IPS-15b (cell line): Measurements from ENCODE around the gene ARMC3.

Experiments
- H3K27me3 ChIP-seq: one replicate; pipeline ENCODE4 v1.6.1; 2013; ENCODE audit warnings: low read length; ENCODE audit not compliant: control insufficient read depth, insufficient read depth
- H3K36me3 ChIP-seq: one replicate; pipeline ENCODE4 v1.6.1; 2013; ENCODE audit warnings: low read length; ENCODE audit not compliant: control insufficient read depth, insufficient read depth
- H3K4me1 ChIP-seq: one replicate; pipeline ENCODE4 v1.6.1; 2013; ENCODE audit warnings: mild to moderate bottlenecking, low read length; ENCODE audit not compliant: control insufficient read depth, insufficient read depth
- H3K4me3 ChIP-seq: one replicate; pipeline ENCODE4 v1.5.1; 2013; ENCODE audit warnings: low read depth, low read length
- H3K9ac ChIP-seq: one replicate; pipeline ENCODE4 v1.6.1; 2013; ENCODE audit warnings: low read depth, mild to moderate bottlenecking, low read length
- H3K9me3 ChIP-seq: one replicate; pipeline ENCODE4 v1.6.1; 2013; ENCODE audit warnings: mild to moderate bottlenecking, low read length; ENCODE audit not compliant: control insufficient read depth, insufficient read depth

ARMC3 gene

DNA sequence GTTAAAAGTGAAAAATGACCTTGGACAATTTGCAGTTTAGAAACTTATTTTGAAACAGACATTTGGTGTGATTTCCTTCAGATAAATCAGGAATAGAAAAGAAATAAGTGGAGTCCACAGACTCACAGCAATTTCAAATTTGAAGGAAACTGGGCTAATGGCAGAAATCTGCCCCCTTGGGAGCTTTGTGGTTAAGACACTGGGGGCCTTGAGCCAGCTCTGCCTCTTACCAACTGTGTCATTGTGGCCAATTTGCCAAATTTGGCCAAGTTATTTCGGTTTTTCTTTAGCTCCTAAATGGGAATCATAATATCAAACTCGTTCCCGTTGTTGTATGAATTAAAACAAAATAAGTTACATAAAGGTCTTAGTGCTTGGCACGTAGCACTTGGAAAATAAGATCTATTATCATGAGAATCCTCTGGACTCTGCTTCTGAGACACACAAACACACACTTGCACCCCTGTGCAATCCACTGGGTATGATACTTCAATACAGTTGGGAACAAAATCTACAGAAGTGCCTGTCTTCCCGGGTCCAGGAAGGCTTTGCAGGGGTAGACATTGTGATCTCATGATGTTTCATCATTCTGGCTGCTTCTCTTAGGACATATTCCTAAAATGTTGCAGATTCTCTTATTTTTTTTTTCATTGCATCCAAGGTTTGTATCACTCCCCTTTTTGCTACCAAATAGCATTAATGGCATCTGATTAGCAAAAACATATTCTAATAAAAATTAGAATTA lies 4.9 kb downstream of the ARMC3 start:
- H3K4me3 ChIP-seq = no peak overlapping the region
- no peaks in the 10 kb centered on the region for H3K9me3 ChIP-seq

DNA sequence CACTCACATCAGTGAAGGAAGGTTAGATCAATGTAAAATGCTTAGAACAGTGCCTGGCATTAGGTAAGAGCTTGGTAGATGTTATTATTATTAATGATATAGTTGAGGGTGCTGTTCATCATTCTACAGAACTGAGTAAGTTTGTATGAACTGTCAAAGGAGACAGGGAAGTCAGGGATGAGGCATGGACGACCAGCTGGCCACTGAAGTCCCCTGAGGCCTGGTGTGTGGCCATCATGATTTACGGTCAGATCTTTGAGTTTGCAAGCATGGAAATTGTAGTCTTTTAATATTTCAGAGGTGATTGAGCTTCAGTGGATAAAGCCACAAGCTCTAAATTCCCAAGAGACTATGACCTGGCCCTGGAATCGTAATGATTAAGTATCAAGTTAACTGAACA lies 6.9 kb downstream of the ARMC3 start:
- Histone ChIP-seq H3K36me3 (no peaks in the 10 kb centered on the region), H3K4me1 (no peaks in the 10 kb centered on the region), H3K4me3 (no peak overlapping the region), H3K9ac (no peak overlapping the region), H3K27me3 (no peaks in the 10 kb centered on the region), H3K9me3 (no peaks in the 10 kb centered on the region)

More for the DNA sequence above, 4.9 kb downstream of the ARMC3 start:
- no peak overlapping the region for H3K9ac ChIP-seq
- peaks cover 9% of the 10 kb centered on the region for H3K27me3 ChIP-seq
- no peaks in the 10 kb centered on the region for H3K36me3 ChIP-seq
- H3K4me1 ChIP-seq = no peaks in the 10 kb centered on the region

GRCh38 chr10:22942437-22942836 lies 14.6 kb downstream of the ARMC3 start:
- no peaks in the 10 kb centered on the region for H3K27me3 ChIP-seq
- no peaks in the 10 kb centered on the region for H3K4me1 ChIP-seq
- H3K4me3 ChIP-seq = no peak overlapping the region
- no peak overlapping the region for H3K9ac ChIP-seq
- H3K9me3 ChIP-seq = no peaks in the 10 kb centered on the region
- no peaks in the 10 kb centered on the region for H3K36me3 ChIP-seq

GRCh38 chr10:22945934-22946673 lies 18.3 kb downstream of the ARMC3 start:
- Histone ChIP-seq H3K4me1 (no peaks in the 10 kb centered on the region), H3K36me3 (no peaks in the 10 kb centered on the region), H3K9me3 (no peaks in the 10 kb centered on the region), H3K9ac (no peak overlapping the region), H3K27me3 (no peaks in the 10 kb centered on the region), H3K4me3 (no peak overlapping the region)

DNA sequence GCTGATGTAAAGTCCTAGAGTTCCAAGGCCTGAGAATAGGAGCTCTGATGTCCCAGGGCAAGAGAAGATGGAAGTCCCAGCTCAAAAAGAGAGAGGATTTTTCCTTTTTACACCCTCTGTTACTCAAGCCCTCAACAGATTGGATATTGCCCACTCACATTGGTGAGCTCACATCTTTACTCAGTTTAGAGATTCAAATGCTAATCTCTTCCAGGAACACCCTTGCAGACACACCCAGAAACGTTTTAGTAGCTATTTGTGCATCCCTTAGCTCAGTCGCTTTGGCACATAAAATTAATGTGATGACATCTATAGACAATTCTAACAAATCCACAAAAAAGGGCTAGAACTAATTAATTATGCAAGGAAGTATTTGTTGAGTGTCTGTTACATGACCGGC lies 27.1 kb downstream of the ARMC3 start:
- H3K4me3 ChIP-seq = no peak overlapping the region
- H3K4me1 ChIP-seq = no peaks in the 10 kb centered on the region
- H3K36me3 ChIP-seq = no peaks in the 10 kb centered on the region
- no peak overlapping the region for H3K9ac ChIP-seq
- H3K9me3 ChIP-seq = no peaks in the 10 kb centered on the region
- H3K27me3 ChIP-seq = no peaks in the 10 kb centered on the region

DNA sequence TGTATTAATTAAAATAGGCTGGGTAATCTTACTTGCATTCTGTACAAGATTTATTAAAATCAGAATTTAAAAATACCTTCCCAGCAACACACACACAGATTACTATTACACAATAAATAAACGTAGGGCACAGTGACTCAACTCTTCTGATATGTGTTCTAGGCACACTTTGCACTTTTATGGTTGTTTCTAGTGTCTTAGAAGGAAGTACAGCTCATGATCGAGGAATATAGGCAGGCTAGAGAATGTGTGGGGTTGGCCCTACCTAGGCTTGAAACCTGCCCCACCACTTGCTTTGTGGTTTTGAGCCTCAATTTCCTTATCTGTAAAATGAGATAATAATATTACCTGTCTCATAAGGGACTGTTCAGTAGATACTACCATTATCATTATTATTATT lies 30.5 kb downstream of the ARMC3 start:
- no peaks in the 10 kb centered on the region for H3K4me1 ChIP-seq
- H3K36me3 ChIP-seq = no peaks in the 10 kb centered on the region
- no peaks in the 10 kb centered on the region for H3K27me3 ChIP-seq
- H3K9ac ChIP-seq = no peak overlapping the region
- H3K9me3 ChIP-seq = no peaks in the 10 kb centered on the region
- no peak overlapping the region for H3K4me3 ChIP-seq

DNA sequence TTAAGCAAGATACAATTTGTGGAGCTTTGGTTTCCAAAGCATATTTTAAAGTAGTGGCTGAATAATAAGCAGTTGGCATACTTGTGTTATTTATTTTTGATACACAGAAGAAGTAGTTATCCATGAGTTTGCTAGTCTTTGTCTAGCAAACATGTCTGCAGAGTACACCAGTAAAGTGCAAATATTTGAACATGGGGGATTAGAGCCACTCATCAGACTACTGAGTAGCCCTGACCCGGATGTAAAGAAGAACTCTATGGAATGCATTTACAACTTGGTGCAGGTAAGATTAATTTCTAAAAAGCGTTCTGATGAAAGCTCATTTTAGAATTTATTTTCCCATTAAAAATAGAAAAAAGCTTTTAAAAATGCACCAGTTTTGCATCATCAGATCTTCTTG lies 31.4 kb downstream of the ARMC3 start:
- H3K27me3 ChIP-seq = no peaks in the 10 kb centered on the region
- H3K4me1 ChIP-seq = no peaks in the 10 kb centered on the region
- H3K9ac ChIP-seq = no peak overlapping the region
- H3K9me3 ChIP-seq = no peaks in the 10 kb centered on the region
- no peak overlapping the region for H3K4me3 ChIP-seq
- H3K36me3 ChIP-seq = no peaks in the 10 kb centered on the region

DNA sequence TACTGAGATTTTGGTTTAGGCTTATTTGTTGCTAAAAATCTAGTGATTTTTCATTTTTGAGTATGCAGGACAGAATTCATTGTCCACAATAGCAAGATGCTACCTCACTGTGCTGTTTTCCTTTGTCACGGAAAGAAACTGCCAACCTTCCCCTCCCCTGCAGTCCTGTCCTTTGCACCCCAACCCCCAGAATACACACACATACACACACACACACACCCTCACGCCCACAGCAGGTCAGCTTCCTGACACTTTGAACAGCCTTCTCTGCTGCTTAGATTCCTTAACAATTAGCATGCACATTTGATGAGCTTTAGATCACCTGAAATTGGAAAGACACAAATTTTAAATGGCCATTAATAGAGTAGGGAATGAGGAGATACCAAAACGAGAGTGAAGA lies 32.1 kb downstream of the ARMC3 start:
- H3K9me3 ChIP-seq = no peaks in the 10 kb centered on the region

DNA sequence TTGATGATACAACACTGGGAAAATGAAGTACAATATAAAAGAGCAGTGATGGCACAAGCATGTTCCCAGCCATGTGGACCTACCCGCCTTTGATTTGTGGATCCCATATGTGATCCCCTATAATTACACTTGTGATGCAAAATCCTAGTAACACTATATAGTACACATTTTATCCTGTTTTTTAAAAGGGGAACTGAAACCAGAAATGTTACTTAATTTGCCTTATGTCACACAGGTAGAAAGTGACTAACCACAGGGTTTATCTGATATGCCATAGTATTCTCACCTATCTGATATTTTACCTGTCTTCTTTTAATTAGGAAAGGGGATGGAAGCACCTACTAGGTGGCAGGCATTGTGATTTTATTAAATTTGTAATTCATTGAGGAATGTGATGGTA lies 35.0 kb downstream of the ARMC3 start:
- no peaks in the 10 kb centered on the region for H3K36me3 ChIP-seq
- H3K4me1 ChIP-seq = no peaks in the 10 kb centered on the region
- no peaks in the 10 kb centered on the region for H3K27me3 ChIP-seq

More for the DNA sequence above, 32.1 kb downstream of the ARMC3 start:
- H3K27me3 ChIP-seq = no peaks in the 10 kb centered on the region
- no peak overlapping the region for H3K9ac ChIP-seq
- no peak overlapping the region for H3K4me3 ChIP-seq
- no peaks in the 10 kb centered on the region for H3K4me1 ChIP-seq
- no peaks in the 10 kb centered on the region for H3K36me3 ChIP-seq

DNA sequence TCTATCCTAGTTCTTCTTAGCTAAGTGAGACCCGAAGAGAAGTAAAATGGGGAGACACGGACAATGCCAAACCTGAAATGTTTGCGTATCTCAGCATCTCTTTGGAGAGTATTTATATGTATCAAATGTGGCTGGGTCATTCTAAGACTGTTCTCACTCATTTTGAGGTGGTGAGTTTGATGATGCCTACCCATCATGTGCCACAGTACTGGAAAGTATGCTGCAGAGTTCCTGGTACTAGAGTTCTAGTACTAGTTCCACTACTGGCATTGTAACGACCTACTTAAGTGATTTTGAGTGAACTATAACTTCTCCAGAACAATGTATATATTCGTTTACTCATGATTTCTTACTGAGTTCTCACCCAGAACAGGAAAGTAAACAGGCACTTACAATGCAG lies 41.9 kb downstream of the ARMC3 start:
- Histone ChIP-seq H3K4me3 (no peak overlapping the region), H3K9me3 (no peaks in the 10 kb centered on the region), H3K27me3 (no peaks in the 10 kb centered on the region), H3K36me3 (no peaks in the 10 kb centered on the region), H3K4me1 (no peaks in the 10 kb centered on the region), H3K9ac (no peak overlapping the region)

More for the DNA sequence above, 35.0 kb downstream of the ARMC3 start:
- Histone ChIP-seq H3K9me3 (no peaks in the 10 kb centered on the region), H3K9ac (no peak overlapping the region), H3K4me3 (no peak overlapping the region)

GRCh38 chr10:22976534-22976933 lies 48.7 kb downstream of the ARMC3 start:
- no peaks in the 10 kb centered on the region for H3K9me3 ChIP-seq
- no peaks in the 10 kb centered on the region for H3K27me3 ChIP-seq
- H3K36me3 ChIP-seq = no peaks in the 10 kb centered on the region
- peaks cover 3% of the 10 kb centered on the region for H3K4me1 ChIP-seq
- no peak overlapping the region for H3K4me3 ChIP-seq
- no peak overlapping the region for H3K9ac ChIP-seq

GRCh38 chr10:22977751-22978150 lies 49.9 kb downstream of the ARMC3 start:
- H3K9me3 ChIP-seq = no peaks in the 10 kb centered on the region
- H3K9ac ChIP-seq = no peak overlapping the region
- no peak overlapping the region for H3K4me3 ChIP-seq
- H3K36me3 ChIP-seq = no peaks in the 10 kb centered on the region
- peaks cover 3% of the 10 kb centered on the region for H3K4me1 ChIP-seq
- H3K27me3 ChIP-seq = no peaks in the 10 kb centered on the region
